ENCODE measurements around the gene ZNF580.

GRCh38 chr19:55690769-55691545 is 50.2 kb downstream of the ZNF580 start:
- TF ChIP-seq ARNTL (CRISPR knock-in tag; IDR thresholded peaks at IDR 0.05; ENCODE audit: borderline replicate concordance, low read depth): no peak
- TF ChIP-seq CREB5 (CRISPR knock-in tag; IDR thresholded peaks at IDR 0.05; ENCODE audit: low read depth): no peak
- no peak for TF ChIP-seq ESRRG (CRISPR knock-in tag; IDR thresholded peaks at IDR 0.05)
- no peak for TF ChIP-seq PATZ1 (CRISPR knock-in tag; IDR thresholded peaks at IDR 0.05; ENCODE audit: borderline replicate concordance)
- TF ChIP-seq ZC3H10 (CRISPR knock-in tag; IDR thresholded peaks at IDR 0.05): no peak
